Measurements from ENCODE around the gene STK11. TPM values are rescaled to one million over a fixed set of nuclear protein-coding genes. Genes with fewer than 3 reads are reported as not detected.
A peak's percentile ranks its signal among the peaks of the same experiment; 100 is the strongest.

The STK11 gene
- polyA plus RNA-seq, 3 donors = 57.3 to 65.3 (median 60.8) TPM

GRCh38 chr19:1259206-1259875 is 53.8 kb downstream of the STK11 start:
- no peak for DNase-seq

GRCh38 chr19:1259876-1260748 is 54.5 kb downstream of the STK11 start:
- no peak for DNase-seq

GRCh38 chr19:1260749-1261537 is 55.4 kb downstream of the STK11 start:
- peak; percentile 95 for DNase-seq

- no peak for DNase-seq
Measured at GRCh38 chr19:1261538-1261797, 55.9 kb downstream of the STK11 start.

- DNase-seq = no peak
Measured at GRCh38 chr19:1261798-1262622, 56.4 kb downstream of the STK11 start.

- DNase-seq = no peak
Measured at GRCh38 chr19:1262623-1263123, 57.1 kb downstream of the STK11 start.

GRCh38 chr19:1263188-1263587 is 57.6 kb downstream of the STK11 start:
- no peak for DNase-seq

GRCh38 chr19:1264801-1265614 is 59.4 kb downstream of the STK11 start:
- DNase-seq = no peak

GRCh38 chr19:1265615-1266128 is 60.1 kb downstream of the STK11 start:
- DNase-seq = no peak

- DNase-seq = no peak
Measured at GRCh38 chr19:1266129-1266915, 60.7 kb downstream of the STK11 start.

- no peak for DNase-seq
Measured at GRCh38 chr19:1266916-1267476, 61.4 kb downstream of the STK11 start.

- DNase-seq = no peak
Measured at GRCh38 chr19:1267477-1268225, 62.1 kb downstream of the STK11 start.

GRCh38 chr19:1268226-1269064 is 62.9 kb downstream of the STK11 start:
- no peak for DNase-seq

- peak; percentile 99 for DNase-seq
Measured at GRCh38 chr19:1269065-1269477, 63.5 kb downstream of the STK11 start, which contains the start of gene CIRBP. TSS of gene CIRBP (plus strand) at chr19:1269332. CDS start at chr19:1270934, 1,602 bp downstream.

GRCh38 chr19:1269478-1270212 is 64.1 kb downstream of the STK11 start:
- DNase-seq = peak; percentile 85

GRCh38 chr19:1270213-1270853 is 64.8 kb downstream of the STK11 start:
- DNase-seq = no peak

All from renal pelvis (tissue), 4 donors.